ENCODE results near the gene POLRMT. TPM values are rescaled to one million over a fixed set of nuclear protein-coding genes. Genes with fewer than 3 reads are reported as not detected.
A peak's percentile ranks its signal among the peaks of the same experiment; 100 is the strongest.
"Not testable (repeated sequence)": the region's sequence is repeated elsewhere in the genome, so short reads cannot be mapped to it uniquely, and the experiment has no call there.

Gene POLRMT
- total RNA-seq, 4 donors from 2014 or later, result 28.2 to 73.5 (median 51.5) TPM

DNA sequence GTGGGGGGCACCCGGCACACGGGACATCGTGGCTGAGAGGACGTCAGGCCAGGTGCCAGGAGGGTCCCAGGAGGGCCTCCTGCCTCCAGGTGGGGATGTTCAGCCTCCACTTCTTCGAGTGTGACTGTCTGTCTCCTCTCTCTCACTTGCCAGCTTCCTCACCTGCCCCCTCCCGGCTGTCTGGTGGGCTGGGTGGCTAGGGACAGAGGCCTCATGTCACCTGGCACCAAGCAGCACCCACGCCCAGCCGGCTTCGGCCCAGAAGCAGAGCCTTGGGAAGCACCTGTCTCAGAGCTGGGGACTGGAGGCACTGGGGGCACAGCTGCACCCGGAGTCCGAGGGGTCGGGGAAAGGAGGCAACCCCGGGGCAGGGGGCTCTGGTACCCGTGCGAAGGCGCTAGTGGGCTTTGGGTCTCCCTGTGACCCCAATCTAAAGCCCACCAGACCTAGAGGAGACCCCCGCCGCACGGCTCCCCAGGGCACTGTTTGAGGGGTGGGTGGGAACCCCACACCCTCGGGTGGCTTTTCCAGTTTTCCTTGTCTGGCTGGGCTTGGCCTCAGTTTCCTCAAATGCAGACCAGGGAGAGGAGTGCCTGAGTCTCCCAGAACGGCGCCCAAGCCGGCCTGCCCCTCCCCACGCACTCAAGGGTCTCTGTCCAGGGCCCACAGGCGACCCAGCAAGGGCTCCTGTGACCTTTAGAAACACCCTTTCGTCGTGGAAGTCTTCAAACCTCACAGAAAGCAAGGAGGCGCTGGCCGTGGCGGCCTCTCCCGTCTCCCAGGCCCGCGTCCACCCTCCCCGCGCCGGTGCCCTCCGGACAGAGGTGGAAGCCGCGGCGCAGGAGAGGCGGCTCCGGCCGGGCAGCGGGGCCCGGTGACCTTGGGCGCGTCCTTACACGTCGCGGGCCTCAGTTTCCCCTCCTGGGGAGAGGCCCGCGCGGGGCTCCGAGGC lies 44.3 kb downstream of the POLRMT start:
- Histone ChIP-seq H3K4me1 (peaks cover 0 to 37% (median 9%) of the 10 kb centered on the region in 4 donors), H3K4me3 (no peak overlapping the region), H3K36me3 (no peaks in the 10 kb centered on the region), H3K9me3 (no peaks in the 10 kb centered on the region), H3K27ac (no peak overlapping the region), H3K27me3 (peaks cover 3 to 68% of the 10 kb centered on the region in 2 donors)
- WGBS, 2 donors, result 17 to 31% methylated on average over 18 to 47 of the region's 54 CpGs
- TF ChIP-seq POLR2A (IDR thresholded peaks at IDR 0.05), result no peak
- TF ChIP-seq, protein P1, sequence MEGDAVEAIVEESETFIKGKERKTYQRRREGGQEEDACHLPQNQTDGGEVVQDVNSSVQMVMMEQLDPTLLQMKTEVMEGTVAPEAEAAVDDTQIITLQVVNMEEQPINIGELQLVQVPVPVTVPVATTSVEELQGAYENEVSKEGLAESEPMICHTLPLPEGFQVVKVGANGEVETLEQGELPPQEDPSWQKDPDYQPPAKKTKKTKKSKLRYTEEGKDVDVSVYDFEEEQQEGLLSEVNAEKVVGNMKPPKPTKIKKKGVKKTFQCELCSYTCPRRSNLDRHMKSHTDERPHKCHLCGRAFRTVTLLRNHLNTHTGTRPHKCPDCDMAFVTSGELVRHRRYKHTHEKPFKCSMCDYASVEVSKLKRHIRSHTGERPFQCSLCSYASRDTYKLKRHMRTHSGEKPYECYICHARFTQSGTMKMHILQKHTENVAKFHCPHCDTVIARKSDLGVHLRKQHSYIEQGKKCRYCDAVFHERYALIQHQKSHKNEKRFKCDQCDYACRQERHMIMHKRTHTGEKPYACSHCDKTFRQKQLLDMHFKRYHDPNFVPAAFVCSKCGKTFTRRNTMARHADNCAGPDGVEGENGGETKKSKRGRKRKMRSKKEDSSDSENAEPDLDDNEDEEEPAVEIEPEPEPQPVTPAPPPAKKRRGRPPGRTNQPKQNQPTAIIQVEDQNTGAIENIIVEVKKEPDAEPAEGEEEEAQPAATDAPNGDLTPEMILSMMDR (IDR thresholded peaks at IDR 0.05), result no peak
- no peak for TF ChIP-seq EP300 (IDR thresholded peaks at IDR 0.05)
- no peak for DNase-seq (ENCODE audit: low spot score in 2 of 2)

DNA sequence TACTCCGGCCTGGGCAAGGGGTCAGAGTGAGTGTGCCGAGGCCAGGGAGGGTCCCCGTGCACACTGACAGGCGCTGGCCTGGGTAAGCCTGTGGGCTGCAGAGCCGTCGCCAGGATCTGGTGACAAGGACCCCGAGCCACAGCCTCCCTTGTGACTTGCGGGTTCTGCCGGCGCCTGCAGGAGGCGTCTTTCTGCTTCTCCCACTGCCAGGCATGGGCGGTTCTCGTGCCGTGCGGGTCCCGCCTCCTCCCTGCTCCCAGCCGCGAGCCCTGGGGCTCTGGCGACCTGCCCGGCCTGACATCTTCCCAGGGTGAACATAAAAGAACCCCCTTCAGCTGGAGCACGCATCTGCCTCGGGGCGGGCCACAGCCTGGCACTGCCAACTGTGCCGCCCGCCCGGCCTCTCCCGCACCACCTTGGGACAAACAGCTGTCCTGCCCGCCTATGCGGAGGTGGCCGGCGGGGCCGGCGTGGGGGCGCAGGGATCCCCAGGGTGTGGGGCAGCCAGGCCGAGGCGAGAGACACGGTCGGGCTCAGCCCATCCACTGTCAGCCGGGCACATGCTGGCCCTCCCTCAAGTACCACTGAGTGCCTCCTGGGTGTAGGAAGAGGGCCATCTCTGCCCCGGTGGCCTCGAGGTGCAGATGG lies 45.1 kb downstream of the POLRMT start:
- no peak for DNase-seq (ENCODE audit: low spot score in 2 of 2)

DNA sequence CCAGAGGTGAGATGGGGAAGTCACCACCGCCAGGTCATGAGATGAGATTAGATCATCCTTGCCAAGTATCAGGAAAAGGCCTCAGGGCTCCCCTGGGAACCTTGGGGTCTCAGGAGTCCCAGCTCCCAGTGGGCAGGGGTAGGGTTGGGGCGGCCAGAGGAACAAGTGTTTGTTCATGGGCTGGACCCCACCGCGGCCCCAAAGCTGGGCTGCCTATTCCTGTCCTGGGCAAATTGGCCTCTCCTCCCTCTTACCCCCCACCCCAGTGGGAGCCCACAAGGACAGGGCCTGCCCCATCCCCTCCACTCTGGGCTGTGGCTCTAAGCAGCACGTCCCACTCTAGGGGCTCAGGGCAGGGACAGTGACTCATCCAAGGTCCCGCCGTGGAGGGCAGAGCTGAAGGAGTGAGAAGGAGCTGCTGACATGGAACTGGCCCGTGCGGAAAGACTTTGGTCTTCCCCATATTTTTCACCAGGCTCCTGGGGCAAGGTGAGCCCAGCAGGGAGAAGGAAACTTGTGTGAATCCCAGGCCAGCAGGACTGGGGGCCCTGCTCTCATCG lies 47.7 kb downstream of the POLRMT start:
- DNase-seq (ENCODE audit: low spot score in 2 of 2), result no peak
- peaks cover 0 to 31% (median 14%) of the 10 kb centered on the region in 3 donors for H3K36me3 ChIP-seq
- TF ChIP-seq EP300 (IDR thresholded peaks at IDR 0.05) (no peak), POLR2A (IDR thresholded peaks at IDR 0.05) (no peak)
- TF ChIP-seq, protein P1 (IDR thresholded peaks at IDR 0.05), result no peak
- WGBS, 2 donors, result 49 to 72% methylated on average over 5 to 7 of the region's 10 CpGs
- no peak overlapping the region for H3K4me3 ChIP-seq
- H3K9me3 ChIP-seq, result no peaks in the 10 kb centered on the region
- peaks cover 0 to 38% of the 10 kb centered on the region in 2 donors for H3K27me3 ChIP-seq
- peaks cover 0 to 43% (median 9%) of the 10 kb centered on the region in 4 donors for H3K4me1 ChIP-seq
- no peak overlapping the region for H3K27ac ChIP-seq

More for the DNA sequence above, 45.1 kb downstream of the POLRMT start:
- Histone ChIP-seq H3K4me3 (no peak overlapping the region), H3K36me3 (peaks cover 0 to 5% (median 0%) of the 10 kb centered on the region in 3 donors), H3K9me3 (no peaks in the 10 kb centered on the region), H3K27me3 (peaks cover 3 to 64% of the 10 kb centered on the region in 2 donors), H3K4me1 (peaks cover 0 to 45% (median 9%) of the 10 kb centered on the region in 4 donors), H3K27ac (no peak overlapping the region)
- no peak for TF ChIP-seq EP300 (IDR thresholded peaks at IDR 0.05)
- TF ChIP-seq POLR2A (IDR thresholded peaks at IDR 0.05), result no peak
- TF ChIP-seq, protein P1 (IDR thresholded peaks at IDR 0.05), result no peak
- WGBS, 2 donors, result 13% methylated on average over 19 to 30 of the region's 41 CpGs

DNA sequence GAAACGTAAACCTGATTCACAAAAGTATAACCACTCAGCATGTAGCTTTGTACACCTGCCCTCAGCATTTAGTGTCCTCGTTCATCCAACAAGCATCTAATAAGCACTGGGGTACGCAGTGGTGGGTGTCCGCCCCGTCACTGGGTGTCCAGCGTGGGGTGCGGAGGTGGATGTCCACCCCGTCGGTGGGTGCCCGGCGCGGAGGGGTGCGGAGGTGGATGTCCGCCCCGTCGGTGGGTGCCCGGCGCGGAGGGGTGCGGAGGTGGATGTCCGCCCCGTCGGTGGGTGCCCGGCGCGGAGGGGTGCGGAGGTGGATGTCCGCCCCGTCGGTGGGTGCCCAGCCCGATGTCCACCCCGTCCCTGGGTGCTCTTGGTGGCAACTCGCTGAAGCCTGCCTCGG lies 48.2 kb downstream of the POLRMT start:
- H3K27ac ChIP-seq; H3K4me3 ChIP-seq; H3K9me3 ChIP-seq; DNase-seq (ENCODE audit: low spot score in 2 of 2): not testable (repeated sequence)
- H3K27me3 ChIP-seq, result peaks cover 0 to 38% of the 10 kb centered on the region in 2 donors
- 79 to 80% methylated on average over 29 to 34 of the region's 34 CpGs for WGBS, 2 donors
- H3K4me1 ChIP-seq, result peaks cover 0 to 38% (median 9%) of the 10 kb centered on the region in 4 donors
- peaks cover 0 to 36% (median 18%) of the 10 kb centered on the region in 3 donors for H3K36me3 ChIP-seq

DNA sequence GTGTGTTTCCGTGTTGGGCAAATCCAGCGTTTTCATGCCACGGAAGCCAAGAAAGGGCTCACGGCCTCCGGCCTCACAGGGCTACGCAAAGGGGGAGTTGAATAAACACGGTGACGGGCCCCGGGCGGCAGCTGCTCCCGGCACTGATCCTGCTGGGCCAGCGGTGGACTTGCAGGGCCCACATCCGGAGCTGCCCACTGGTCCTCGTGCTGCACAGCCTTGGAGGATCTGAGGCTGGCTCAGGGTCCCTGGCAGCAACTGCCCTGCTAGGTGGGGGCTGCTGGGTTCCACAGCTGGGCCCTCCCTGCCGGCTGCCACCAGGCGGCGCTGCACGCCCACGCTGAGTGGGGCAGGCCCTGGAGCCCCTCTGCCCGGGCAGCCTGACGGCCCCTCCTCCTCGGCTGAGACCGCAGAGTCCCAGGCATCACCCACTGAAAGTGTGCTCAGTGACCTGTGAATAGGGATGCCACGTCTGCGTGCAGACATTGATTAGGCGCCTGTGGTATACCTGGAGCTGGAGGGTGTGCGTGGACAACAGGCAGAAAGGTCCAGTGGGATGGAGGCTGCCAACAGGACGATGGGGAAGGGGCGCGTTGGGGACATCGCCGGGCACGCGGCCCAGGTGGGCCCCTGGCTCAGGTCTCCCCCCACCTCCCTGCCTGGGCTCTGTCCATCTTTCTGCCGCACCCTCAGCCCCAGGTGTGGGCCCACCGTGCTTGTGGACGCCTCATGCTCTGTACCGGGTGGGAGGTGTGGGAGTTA lies 48.9 kb downstream of the POLRMT start:
- no peak for DNase-seq (ENCODE audit: low spot score in 2 of 2)
- peaks cover 0 to 36% of the 10 kb centered on the region in 2 donors for H3K27me3 ChIP-seq
- no peaks in the 10 kb centered on the region for H3K9me3 ChIP-seq
- WGBS, 2 donors, result 27 to 43% methylated on average over 28 to 30 of the region's 38 CpGs
- peaks cover 0 to 37% (median 9%) of the 10 kb centered on the region in 4 donors for H3K4me1 ChIP-seq
- peaks cover 0 to 43% (median 18%) of the 10 kb centered on the region in 3 donors for H3K36me3 ChIP-seq
- no peak overlapping the region for H3K27ac ChIP-seq
- H3K4me3 ChIP-seq, result no peak overlapping the region
- TF ChIP-seq EP300 (IDR thresholded peaks at IDR 0.05), result no peak
- TF ChIP-seq, protein P1 (IDR thresholded peaks at IDR 0.05), result peak; percentile 71 to 87 (median 77)
- TF ChIP-seq POLR2A (IDR thresholded peaks at IDR 0.05), result no peak
